ENCODE results near the gene FERMT1.
"Not testable (repeated sequence)": the region's sequence is repeated elsewhere in the genome, so short reads cannot be mapped to it uniquely, and the experiment has no call there.

The FERMT1 gene

GRCh38 chr20:6115221-6115895, 7.5 kb downstream of the FERMT1 start:
- no peak for DNase-seq (ENCODE audit: low read depth)

GRCh38 chr20:6114696-6115095, 8.1 kb downstream of the FERMT1 start:
- no peak for DNase-seq (ENCODE audit: low read depth)

DNA sequence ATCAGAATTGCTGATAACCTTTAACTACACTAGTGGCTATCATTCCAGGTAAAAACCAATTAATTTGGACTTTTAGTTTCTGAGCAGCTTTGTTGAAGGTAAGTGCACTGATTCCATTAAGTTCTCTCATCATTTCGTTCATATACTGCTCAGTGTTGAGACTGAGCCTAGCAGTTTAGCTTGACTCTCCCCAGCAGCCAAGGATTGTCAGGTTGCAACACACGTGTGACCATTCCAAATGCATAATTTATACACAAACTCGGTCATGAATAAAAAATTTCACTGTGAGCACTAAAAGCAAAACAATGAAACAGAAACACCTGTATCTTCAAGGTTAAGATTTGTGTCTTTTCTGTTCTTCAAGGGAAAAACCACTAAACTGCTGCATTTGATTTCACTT, 8.9 kb downstream of the FERMT1 start:
- no peak for DNase-seq (ENCODE audit: low read depth)

GRCh38 chr20:6112965-6113364, 9.9 kb downstream of the FERMT1 start:
- not testable (repeated sequence) for DNase-seq (ENCODE audit: low read depth)

GRCh38 chr20:6108330-6108729, 14.5 kb downstream of the FERMT1 start:
- DNase-seq (ENCODE audit: low read depth) = no peak

- no peak for DNase-seq (ENCODE audit: low read depth)
Observed at GRCh38 chr20:6104493-6105188, 18.2 kb downstream of the FERMT1 start.

DNA sequence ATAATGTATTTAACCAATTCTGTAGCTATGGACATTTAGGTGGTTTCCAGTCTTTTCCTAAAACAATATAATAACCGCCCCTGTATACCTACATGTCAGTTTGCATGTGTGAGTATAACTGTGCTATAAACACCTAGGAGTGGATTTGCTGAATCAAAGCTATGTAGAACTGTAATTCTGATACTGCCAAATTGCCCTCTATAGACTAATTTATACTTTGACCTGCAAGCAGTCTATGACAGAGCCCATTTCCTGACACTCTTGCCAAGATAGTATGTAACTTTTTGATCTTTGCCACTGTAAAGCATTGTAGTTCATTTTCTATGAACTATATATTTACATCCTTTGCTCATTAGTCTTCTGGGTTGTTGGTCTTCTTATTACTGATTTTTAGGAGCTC, 19.5 kb downstream of the FERMT1 start:
- no peak for DNase-seq (ENCODE audit: low read depth)

GRCh38 chr20:6101346-6101745, 21.5 kb downstream of the FERMT1 start:
- DNase-seq (ENCODE audit: low read depth) = no peak

GRCh38 chr20:6100246-6100645, 22.6 kb downstream of the FERMT1 start:
- DNase-seq (ENCODE audit: low read depth) = no peak

DNA sequence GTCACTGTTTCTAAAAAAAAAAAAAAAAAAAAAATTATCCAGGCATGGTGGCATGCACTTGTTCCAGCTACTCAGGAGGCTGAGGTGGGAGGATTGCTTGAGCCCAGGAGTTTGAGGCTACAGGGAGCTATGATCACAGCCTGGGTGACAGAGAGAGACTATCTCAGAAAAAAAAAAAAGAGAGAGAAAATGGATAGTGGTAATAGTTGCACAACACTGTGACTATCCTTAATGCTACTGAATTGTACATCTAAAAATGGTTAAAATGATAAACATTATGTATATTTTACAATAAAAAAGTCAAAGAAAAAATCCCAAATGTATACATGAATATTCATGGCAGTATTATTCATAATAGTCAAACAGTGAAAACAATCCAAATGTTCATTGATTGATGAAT, 23.0 kb downstream of the FERMT1 start:
- no peak for DNase-seq (ENCODE audit: low read depth)

DNA sequence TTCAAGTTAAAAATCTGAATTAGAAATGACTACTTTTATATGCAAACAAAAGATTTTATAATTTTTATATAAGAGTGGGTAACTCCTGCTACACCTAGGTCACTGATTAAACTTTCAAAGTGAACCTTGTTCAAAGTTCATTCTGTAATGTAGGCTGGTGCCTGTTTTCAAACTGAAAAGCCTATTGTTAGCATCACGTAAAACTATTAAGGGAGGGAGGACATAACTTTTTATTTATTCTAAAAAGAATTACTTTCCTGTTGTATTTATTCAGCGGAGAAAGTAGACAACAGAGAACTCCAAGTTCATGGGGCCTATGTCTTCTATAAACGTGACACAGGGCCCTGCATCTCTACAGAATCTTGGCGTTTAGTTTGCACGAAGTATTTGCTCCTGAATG, 27.4 kb downstream of the FERMT1 start:
- no peak for DNase-seq (ENCODE audit: low read depth)

GRCh38 chr20:6094565-6094964, 28.3 kb downstream of the FERMT1 start:
- no peak for DNase-seq (ENCODE audit: low read depth)

- no peak for DNase-seq (ENCODE audit: low read depth)
Observed at GRCh38 chr20:6094063-6094462, 28.8 kb downstream of the FERMT1 start.

GRCh38 chr20:6091661-6092060, 31.2 kb downstream of the FERMT1 start:
- DNase-seq (ENCODE audit: low read depth) = no peak

DNA sequence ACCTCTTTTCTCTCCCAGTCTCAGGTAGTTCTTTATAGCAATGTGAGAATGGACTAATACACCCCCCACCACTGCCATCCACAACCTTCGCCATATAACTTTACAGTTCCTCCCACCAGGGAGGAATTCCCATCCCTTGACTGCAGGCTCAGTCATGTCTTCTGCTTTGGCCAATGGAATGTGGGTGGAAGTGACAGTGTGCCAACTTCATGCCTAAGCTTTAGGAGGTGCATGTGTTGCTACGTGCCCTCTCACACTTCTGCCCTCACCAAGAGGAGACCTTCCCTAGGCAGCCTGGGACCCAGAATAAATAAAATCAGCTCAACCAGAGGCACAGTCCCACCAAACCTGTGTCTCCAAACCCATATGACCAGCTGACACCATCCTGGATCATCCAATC, 36.0 kb downstream of the FERMT1 start:
- no peak for DNase-seq (ENCODE audit: low read depth)

DNA sequence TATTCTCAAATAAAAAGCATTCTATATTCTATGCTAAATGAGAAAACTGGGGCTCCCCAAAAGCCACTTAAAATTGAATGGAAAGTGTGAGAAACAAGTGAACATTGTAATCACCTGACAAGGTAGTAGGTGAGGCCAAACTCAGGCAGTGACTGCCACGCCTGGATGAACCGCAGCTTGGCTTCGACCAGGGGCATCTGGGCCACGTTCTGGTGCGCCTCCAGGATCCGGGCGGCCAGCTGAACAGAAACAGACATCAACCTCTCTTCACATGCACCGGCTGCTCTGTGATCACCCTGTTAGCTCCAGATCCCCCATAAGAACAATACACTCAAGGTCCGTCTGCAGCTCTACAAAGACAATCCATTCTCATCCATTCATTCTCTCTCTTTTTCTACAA, 38.9 kb downstream of the FERMT1 start:
- no peak for DNase-seq (ENCODE audit: low read depth)

GRCh38 chr20:6081236-6081635, 41.6 kb downstream of the FERMT1 start:
- no peak for DNase-seq (ENCODE audit: low read depth)

DNA sequence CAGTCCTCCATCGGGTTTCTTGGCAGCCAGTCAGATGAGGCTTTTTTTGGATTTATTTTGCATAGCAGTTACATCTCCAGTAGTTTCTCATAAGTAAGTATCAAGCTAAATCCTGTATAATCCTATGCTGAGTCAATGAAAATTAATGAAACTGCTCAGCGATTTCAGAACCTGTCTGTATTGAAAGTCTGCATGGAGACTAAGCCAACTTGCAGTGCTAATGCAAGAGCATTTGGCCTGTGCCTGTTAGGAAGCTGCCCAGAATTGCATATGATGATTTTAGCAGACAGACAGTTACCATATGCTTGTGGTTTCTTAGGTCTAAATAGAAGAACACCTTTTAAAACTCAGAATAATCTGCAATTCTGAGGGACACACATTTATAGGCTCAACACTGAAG, 43.8 kb downstream of the FERMT1 start:
- no peak for DNase-seq (ENCODE audit: low read depth)

DNA sequence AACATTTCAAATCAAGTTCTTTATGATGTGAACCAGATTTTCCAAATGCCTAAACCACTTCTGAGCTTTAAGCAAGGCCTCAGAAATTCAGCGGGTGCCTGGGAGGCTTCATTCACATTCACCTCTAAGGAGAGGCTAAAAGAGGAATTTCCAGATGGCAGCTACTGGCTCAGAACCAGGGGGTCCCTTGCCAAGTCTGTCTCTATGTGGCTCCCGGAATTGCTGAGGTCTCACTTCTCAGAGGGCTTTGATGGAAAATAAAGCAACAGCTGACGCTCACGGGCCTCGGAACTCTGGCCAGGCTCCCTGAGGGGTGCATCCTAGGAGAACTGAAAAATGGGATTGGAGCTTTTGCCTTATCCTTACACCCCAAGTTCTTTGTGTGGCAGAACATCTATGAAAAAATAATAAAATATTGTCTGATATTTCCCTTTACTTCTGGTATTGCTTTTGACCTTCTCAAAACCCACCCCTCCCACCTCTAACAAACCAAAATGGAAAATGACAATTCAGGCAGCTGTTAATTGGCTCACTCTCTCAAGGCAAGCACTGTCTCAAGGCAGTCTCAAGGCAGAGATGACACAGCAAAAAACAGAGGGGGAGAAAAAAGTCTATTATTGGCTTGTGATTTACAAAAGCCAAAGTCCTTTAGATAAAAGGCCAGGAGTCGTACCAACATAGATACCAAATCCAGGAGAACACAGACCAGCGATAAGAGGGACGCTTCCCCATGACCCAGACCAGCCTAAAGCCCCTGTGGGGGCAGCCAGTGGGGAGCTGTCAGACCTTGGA, 47.2 kb downstream of the FERMT1 start:
- DNase-seq (ENCODE audit: low read depth) = no peak

DNA sequence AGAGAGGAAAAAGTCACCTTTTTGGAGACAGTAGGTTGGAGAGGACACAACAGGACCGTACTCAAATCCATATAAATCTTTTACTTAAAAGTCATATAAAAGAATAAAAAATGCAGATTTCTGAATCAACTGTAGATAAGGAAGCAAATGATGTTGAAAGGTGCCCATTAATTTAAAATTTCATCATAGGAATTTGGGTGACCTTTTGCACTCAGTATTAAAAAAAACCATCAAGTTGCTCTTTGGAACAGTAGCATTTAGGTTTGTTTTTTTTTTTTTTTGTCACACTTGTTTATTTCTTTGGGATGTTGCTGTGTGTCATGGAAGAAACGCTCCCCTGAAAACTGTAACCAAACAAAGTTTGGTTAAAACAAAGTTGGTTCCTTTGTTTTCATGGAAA, 48.0 kb downstream of the FERMT1 start:
- DNase-seq (ENCODE audit: low read depth) = no peak

GRCh38 chr20:6074145-6074561, 48.7 kb downstream of the FERMT1 start:
- no peak for DNase-seq (ENCODE audit: low read depth)

DNA sequence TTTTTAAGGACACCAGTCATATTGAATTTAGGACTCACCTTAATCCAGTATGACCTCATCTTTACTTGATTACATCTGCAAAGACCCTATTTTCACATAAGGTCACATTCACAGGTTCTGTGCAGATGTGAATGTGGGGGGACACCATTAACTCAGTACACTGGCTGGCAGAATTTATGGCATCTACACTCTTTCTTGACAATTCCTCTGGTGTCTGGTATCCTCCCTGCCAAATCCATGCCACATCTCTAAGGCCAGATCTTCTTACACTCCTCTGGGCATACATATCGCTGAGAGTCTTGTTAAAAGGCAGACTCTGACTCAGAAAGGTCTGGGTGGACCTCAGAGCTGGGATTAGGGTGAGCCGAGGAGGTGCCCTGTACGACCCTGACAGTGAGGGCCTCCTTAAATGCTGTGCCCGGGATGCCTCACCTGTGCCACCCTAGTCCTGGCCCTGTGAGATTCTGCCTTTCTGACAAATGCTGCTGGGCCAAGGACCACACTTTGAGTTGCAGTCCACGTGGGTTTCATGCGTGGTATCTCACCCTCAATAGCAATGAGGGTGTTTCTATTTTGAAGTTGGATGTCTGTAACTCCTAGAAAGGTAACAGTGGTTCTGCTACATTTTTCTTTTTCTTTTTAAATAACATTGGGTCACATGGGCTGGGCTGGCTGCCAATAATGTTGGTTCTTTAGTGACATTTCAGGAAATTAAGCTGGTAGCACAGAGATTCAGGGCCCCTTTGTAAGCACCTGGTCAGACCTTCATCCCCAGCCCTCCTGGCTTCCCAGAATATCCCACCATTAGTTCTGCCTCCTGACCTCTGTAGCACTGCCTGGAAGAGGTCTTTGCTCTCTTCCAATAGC, 51.8 kb downstream of the FERMT1 start:
- DNase-seq (ENCODE audit: low read depth) = no peak

All from activated T-helper 1 cell treated with Interleukin-2 at 50 U/mL for 16 hours (primary cell).